Activated CD8-positive, alpha-beta memory T cell treated with anti-CD3 and anti-CD28 coated beads for 48 hours (primary cell): Measurements from ENCODE around the gene ACP7.
"Not testable (repeated sequence)": the region's sequence is repeated elsewhere in the genome, so short reads cannot be mapped to it uniquely, and the experiment has no call there.

ENCODE experiments used
- DNase-seq, 3 experiments: peaks; one replicate each; pipeline ENCODE4 v3.0.0-alpha.2; 2020; ENCODE audit warnings: low read depth in 2 of 3, low spot score in 2 of 3

Gene ACP7

GRCh38 chr19:39104186-39104596, 20.0 kb downstream of the ACP7 start:
- DNase-seq, result no peak

- DNase-seq, result no peak
Observed at GRCh38 chr19:39106194-39106593, 22.0 kb downstream of the ACP7 start.

GRCh38 chr19:39109641-39110040, 25.5 kb downstream of the ACP7 start:
- DNase-seq, result no peak

GRCh38 chr19:39110263-39110967, 26.2 kb downstream of the ACP7 start:
- peak; percentile 23 to 67 (median 31) for DNase-seq

GRCh38 chr19:39111593-39112199, 27.5 kb downstream of the ACP7 start:
- no peak for DNase-seq

- no peak for DNase-seq
Observed at GRCh38 chr19:39112338-39112890, 28.2 kb downstream of the ACP7 start.

GRCh38 chr19:39113199-39113598, 29.0 kb downstream of the ACP7 start:
- DNase-seq, result no peak

GRCh38 chr19:39115105-39115847, 31.1 kb downstream of the ACP7 start:
- DNase-seq, result no peak

- DNase-seq, result not testable (repeated sequence)
Observed at GRCh38 chr19:39117023-39117422, 32.9 kb downstream of the ACP7 start.

GRCh38 chr19:39119830-39120229, 35.7 kb downstream of the ACP7 start:
- no peak for DNase-seq

- DNase-seq, result no peak
Observed at GRCh38 chr19:39122934-39123731, 39.0 kb downstream of the ACP7 start.

- DNase-seq, result no peak
Observed at GRCh38 chr19:39124136-39124764, 40.1 kb downstream of the ACP7 start.

GRCh38 chr19:39125199-39125553, 41.0 kb downstream of the ACP7 start:
- no peak for DNase-seq

GRCh38 chr19:39125554-39126311, 41.6 kb downstream of the ACP7 start, which contains the start of gene PAK4:
PAK4 (plus strand) TSS chr19:39125786; CDS start chr19:39169554, 43,768 bp downstream.
- peak; percentile 96 to 98 (median 97) for DNase-seq

GRCh38 chr19:39126312-39127187, 42.4 kb downstream of the ACP7 start:
- DNase-seq, result no peak

- DNase-seq, result no peak
Observed at GRCh38 chr19:39127812-39128515, 43.8 kb downstream of the ACP7 start.

- no peak for DNase-seq
Observed at GRCh38 chr19:39128516-39129079, 44.4 kb downstream of the ACP7 start.

- no peak for DNase-seq
Observed at GRCh38 chr19:39129116-39129515, 44.9 kb downstream of the ACP7 start.
